GM19240 (cell line): ENCODE data around the gene SIX2.

Experiments
- DNase-seq: peaks from one replicate; pipeline ENCODE4 v3.0.0; 2011; ENCODE audit warnings: low spot score; ENCODE audit not compliant: insufficient read length

The SIX2 gene

GRCh38 chr2:44967727-44968432 lies 41.4 kb downstream of the SIX2 start:
- no peak for DNase-seq

GRCh38 chr2:44967056-44967455 lies 42.2 kb downstream of the SIX2 start:
- DNase-seq = no peak

- DNase-seq = no peak
Measured at GRCh38 chr2:44965684-44966083, 43.6 kb downstream of the SIX2 start.

GRCh38 chr2:44964752-44965236 lies 44.5 kb downstream of the SIX2 start:
- DNase-seq = no peak

- DNase-seq = no peak
Measured at GRCh38 chr2:44962176-44962695, 47.0 kb downstream of the SIX2 start.

- DNase-seq = no peak
Measured at GRCh38 chr2:44960871-44961270, 48.4 kb downstream of the SIX2 start.

- DNase-seq = no peak
Measured at GRCh38 chr2:44959855-44960254, 49.4 kb downstream of the SIX2 start.

- no peak for DNase-seq
Measured at GRCh38 chr2:44957656-44958327, 51.5 kb downstream of the SIX2 start.

- DNase-seq = no peak
Measured at GRCh38 chr2:44956843-44957242, 52.4 kb downstream of the SIX2 start.

- DNase-seq = peak; percentile 80
Measured at GRCh38 chr2:44955593-44956392, 53.5 kb downstream of the SIX2 start.
